Endothelial cell of umbilical vein (primary cell): ENCODE data around the gene CDS2.

Source experiments
- EZH2 ChIP-seq: IDR thresholded peaks from 2 replicates; pipeline ENCODE4 v1.6.1; 2012; ENCODE audit warnings: borderline replicate concordance, low read depth, mild to moderate bottlenecking, moderate library complexity, low read length, inconsistent platforms; ENCODE audit not compliant: severe bottlenecking
- FOS ChIP-seq: IDR thresholded peaks from 2 replicates; pipeline ENCODE4 v1.6.1; 2011; ENCODE audit warnings: mild to moderate bottlenecking, low read length, moderate library complexity, borderline replicate concordance; ENCODE audit not compliant: insufficient read depth
- GATA2 ChIP-seq: IDR thresholded peaks from 2 replicates; pipeline ENCODE4 v1.7.0; 2011; ENCODE audit warnings: low read depth, mild to moderate bottlenecking, moderate library complexity, mixed read lengths, low read length; ENCODE audit not compliant: insufficient read length, insufficient read depth
- JUN ChIP-seq: IDR thresholded peaks from 2 replicates; pipeline ENCODE4 v1.6.1; 2011; ENCODE audit warnings: borderline replicate concordance, low read depth; ENCODE audit not compliant: insufficient read length, insufficient read depth
- MAX ChIP-seq: IDR thresholded peaks from 2 replicates; pipeline ENCODE4 v1.6.1; 2011; ENCODE audit not compliant: insufficient read depth, insufficient read length
- MYC ChIP-seq: IDR thresholded peaks from one replicate; pipeline ENCODE4 v1.6.1; 2011; ENCODE audit warnings: mild to moderate bottlenecking, low read depth, low read length
- POLR2A ChIP-seq: IDR thresholded peaks from 2 replicates; pipeline ENCODE4 v1.6.1; 2012; ENCODE audit warnings: low read depth, mild to moderate bottlenecking, control low read depth, low read length
- POLR2AphosphoS5 ChIP-seq: IDR thresholded peaks from 2 replicates; pipeline ENCODE4 v1.6.1; 2012; ENCODE audit warnings: low read depth, mild to moderate bottlenecking, control low read depth, low read length, moderate library complexity; ENCODE audit not compliant: insufficient read depth
- TF ChIP-seq, protein P1 (sequence below), 2 donors: IDR thresholded peaks; 1 replicate in 1 of 2; 2 replicates in 1 of 2; pipeline ENCODE4 v1.5.1; 2011; ENCODE audit warnings: low read length in 2 of 2, mild to moderate bottlenecking in 2 of 2, moderate library complexity in 2 of 2, control low read depth in 1 of 2, inconsistent platforms in 1 of 2, low read depth in 1 of 2; ENCODE audit not compliant: insufficient read depth in 1 of 2; ENCODE audit errors: extremely low read depth in 1 of 2

DNA sequence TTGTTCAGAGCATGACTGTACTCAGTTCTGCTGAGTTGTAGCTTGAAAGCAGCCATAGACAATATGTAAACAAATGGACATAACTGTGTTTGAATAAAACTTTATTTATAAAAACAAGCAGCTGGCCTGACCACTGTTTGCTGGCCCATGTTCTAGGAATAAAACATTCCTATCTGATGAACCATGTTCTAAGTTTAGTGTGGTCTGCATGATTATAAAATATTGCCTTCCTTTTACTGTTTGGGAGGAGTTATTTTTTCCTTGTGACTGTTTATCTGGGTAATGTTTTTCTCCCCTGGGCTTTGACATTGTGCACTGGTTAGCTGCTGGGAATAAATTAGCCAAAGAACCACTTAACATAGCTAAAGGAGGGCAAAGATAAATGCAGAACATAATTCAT, 55.1 kb downstream of the CDS2 start:
- TF ChIP-seq, protein P1, sequence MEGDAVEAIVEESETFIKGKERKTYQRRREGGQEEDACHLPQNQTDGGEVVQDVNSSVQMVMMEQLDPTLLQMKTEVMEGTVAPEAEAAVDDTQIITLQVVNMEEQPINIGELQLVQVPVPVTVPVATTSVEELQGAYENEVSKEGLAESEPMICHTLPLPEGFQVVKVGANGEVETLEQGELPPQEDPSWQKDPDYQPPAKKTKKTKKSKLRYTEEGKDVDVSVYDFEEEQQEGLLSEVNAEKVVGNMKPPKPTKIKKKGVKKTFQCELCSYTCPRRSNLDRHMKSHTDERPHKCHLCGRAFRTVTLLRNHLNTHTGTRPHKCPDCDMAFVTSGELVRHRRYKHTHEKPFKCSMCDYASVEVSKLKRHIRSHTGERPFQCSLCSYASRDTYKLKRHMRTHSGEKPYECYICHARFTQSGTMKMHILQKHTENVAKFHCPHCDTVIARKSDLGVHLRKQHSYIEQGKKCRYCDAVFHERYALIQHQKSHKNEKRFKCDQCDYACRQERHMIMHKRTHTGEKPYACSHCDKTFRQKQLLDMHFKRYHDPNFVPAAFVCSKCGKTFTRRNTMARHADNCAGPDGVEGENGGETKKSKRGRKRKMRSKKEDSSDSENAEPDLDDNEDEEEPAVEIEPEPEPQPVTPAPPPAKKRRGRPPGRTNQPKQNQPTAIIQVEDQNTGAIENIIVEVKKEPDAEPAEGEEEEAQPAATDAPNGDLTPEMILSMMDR (IDR thresholded peaks at IDR 0.05; ENCODE audit: extremely low read depth in 1 of 2, insufficient read depth in 1 of 2, low read depth in 1 of 2, low read length in 2 of 2) = no peak
- TF ChIP-seq EZH2 (no peak), POLR2AphosphoS5 (no peak), POLR2A (no peak), MAX (no peak), JUN (no peak), MYC (no peak), FOS (no peak), GATA2 (no peak)
